GM21619 (cell line): ENCODE measurements around the gene GCH1.
"Not testable (repeated sequence)": the region's sequence is repeated elsewhere in the genome, so short reads cannot be mapped to it uniquely, and the experiment has no call there.

ENCODE experiments used
- ATAC-seq: cut with Tn5 transposase; IDR thresholded peaks from one replicate; pipeline ENCODE4 v1.9.1; 2021; ENCODE audit not compliant: unreplicated experiment

The GCH1 gene

DNA sequence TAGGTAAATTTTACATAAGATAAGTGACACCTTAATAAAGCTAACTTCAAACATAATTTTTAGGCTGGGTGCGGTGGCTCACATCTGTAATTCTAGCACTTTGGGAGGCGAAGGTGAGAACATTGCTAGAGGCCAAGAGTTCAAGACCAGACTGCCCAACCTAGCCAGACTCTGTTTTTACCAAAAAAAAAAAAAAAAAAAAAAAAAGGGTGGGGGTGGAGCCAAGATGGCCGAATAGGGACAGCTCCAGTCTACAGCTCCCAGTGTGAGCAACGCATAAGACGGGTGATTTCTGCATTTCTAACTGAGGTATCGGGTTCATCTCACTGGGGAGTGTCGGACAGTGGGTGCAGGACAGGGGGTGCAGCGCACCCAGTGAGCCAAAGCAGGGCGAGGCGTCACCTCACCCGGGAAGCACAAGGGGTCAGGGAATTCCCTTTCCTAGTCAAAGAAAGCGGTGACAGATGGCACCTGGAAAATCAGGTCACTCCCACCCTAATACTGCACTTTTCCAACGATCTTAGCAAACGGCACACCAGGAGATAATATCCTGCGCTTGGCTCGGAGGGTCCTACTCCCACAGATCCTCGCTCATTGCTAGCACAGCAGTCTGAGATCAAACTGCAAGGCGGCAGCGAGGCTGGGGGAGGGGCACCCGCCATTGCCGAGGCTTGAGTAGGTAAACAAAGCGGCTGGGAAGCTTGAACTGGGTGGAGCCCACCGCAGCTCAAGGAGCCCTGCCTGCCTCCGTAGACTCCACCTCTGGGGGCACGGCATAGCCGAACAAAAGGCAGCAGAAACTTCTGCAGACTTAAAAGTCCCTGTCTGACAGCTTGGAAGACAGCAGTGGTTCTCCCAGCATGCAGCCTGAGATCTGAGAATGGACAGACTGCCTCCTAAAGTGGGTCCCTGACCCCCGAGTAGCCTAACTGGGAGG lies 32.2 kb downstream of the GCH1 start:
- not testable (repeated sequence) for ATAC-seq

DNA sequence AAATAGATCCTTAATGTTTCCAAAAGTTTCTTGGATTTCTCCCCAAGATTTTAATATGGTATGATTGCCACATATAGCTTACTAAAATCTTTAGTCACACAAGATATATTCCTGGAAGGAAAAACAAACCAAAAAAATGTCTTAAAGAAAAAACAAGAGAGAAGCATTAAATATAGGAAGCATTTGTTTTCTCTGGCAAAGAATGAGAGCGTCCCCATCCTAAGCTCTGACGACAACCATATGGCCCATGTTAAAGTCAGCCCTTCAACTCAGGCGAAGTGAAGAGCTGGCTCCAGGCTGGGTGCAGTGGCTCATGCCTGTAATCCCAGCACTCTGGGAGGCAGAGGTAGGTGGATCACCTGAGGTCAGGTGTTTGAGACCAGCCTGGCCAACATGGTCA lies 35.6 kb downstream of the GCH1 start:
- ATAC-seq = no peak

DNA sequence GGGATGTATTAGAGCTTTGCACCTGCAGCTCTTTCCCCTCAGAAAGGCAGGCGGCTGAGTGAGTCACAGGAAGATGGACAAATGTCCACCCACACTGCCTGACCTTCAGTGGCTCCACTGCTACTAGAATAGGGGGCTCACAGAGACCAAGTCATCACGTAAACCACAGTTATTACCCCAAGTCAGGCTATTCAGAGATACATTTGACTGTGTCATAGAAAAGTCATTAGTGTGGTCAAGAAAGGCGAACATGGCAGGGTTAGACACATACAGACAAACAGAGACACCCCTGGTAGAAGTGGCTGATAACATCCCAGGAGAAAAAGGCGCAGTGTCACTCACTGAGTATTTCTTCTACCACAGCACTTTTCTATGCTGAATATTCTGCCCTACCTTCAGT lies 36.0 kb downstream of the GCH1 start:
- ATAC-seq = no peak

DNA sequence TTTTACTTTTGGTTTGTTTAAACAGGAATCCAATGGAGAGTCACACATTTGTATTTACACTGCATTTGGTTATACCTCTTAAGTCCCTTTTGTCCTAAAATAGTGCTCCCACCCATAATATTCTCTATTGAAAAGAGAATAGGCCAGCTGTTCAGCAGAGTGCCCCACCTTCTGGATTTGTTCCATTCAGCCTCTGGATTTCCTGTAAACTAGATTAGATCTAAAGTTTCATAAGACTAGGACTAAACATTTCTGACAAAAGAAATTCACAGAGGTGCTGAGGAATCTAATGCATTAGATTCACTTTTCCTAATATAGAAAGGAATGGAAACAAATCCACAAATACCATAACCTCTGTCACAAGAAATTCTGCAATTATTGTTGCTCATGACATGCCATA lies 38.1 kb downstream of the GCH1 start:
- no peak for ATAC-seq

DNA sequence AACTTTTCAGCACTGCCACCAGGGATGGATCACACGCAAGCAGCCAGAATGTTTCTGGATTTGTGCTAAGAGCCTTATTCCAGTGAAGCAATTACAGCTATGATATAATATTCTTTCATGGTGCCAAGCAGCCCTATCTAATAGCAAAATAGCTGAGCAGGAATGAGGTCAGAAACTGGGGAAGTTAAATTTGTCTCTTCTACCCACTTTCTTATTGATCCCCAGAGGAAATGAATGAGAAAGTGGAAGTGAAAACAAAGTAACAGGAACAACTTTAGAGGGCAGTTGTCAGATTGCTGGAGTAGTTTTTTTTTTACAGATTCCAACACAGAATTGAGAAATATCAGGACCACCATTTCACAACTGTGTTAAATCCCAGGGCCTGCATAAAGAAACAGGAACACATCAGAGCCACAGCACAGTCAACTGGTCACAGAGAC lies 44.8 kb downstream of the GCH1 start:
- ATAC-seq = peak; percentile 77

DNA sequence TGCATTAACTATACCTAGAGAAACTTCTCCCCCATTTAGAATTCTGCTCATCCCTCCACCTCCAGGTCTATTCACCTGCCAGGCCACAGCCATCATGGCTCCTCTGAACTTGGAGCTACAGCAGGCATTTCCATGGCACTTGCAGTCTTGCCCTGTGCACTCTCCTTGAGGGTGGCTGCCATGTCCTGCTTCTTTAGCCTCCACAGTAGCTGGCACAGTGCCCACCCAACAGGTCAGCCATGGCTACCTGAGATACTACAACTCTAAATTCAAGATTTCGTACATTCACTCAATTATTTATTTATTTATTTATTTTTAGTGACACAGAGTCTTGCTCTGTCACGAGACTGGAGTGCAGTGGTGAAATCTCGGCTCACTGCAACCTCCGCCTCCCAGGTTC lies 46.5 kb downstream of the GCH1 start:
- no peak for ATAC-seq

DNA sequence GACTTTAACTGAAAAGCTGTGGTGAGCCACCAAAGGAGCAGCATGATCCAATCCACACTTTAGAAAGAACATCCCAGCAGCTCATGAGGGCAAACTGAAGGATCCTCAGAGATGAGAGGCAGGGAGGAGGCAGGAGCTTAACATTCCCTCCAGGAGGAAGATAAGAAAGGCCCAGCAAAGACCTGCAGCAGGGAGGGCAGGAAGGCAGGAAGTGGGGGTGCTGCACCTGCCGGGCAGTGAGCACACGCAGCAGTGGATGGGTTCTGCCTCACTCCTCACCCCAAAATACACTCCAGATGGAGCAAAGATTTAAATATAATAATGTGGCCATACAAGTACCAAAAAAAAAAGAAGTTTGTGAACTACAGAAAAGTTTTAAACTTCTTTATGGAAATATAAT lies 48.4 kb downstream of the GCH1 start:
- ATAC-seq = peak; percentile 51

DNA sequence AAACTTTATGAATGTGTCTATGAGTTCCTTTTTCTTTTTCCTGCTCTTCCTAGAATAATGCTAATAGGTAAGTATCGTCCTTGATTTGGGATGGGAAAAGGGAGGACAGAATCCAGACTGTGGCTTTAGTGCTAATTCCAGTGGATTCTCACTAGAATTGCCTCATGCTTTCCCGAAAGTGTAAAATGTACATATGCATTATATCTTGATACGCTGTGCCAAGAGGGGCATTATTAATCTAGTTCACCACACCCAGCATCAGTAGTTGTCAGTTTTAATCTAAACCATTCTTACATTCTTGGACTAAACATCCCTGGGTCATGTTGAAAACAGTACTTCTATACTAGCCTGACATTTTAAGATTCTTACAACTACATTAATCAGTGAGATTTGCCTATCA lies 49.3 kb downstream of the GCH1 start:
- no peak for ATAC-seq

DNA sequence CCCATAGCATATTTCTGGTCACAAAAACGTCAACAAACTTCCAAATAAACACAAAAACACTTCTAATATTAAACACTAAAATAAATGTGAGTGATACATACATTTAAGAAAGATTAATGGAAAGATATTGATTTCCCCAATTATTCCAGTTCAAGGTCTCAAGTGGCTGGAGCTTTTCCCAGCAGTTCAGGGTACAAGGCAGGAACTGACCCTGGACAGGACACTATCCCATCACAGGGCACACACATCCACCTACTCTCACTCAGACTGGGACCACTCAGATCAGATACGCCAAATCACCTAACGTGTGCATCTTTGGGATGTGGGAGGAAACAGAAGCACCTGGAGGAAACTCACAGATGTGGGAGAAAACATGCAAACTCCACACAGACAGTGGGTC lies 50.4 kb downstream of the GCH1 start:
- no peak for ATAC-seq

DNA sequence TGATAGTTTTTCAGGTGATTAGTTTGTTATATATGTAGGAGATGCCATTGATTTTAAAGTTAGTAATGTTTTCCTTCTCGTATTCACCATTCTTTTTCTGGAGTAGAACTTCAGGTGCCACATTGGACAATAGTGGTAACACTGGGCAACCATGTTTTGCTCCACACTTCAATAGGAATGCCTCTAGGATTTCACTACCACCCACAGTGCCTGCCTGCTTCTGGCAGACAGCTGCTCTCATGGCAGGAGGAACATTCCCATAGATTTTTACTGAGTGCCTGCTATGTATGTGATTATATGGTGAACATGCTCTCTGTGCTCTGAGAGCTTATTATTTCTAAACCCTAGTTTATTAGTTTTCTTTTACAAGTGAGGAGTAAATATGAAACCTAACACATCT lies 53.7 kb downstream of the GCH1 start:
- ATAC-seq = no peak

DNA sequence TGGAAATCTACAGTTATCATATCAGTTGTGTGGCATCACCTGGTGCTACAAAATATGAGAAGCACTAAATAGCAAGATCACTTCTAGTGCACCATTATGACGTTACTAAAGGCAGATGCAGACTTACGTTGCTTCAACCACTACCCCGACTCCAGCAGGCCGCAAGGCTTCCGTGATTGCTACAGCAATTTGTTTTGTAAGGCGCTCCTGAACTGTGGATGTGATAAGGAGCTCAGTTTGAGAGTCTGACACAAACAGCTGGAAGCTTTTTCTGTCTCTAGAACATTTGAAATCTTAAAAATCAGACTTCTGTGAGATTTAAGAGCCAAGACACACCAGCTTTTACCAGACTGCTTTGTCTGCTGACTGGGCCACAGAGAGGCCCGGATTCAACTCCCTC lies 57.0 kb downstream of the GCH1 start:
- no peak for ATAC-seq

DNA sequence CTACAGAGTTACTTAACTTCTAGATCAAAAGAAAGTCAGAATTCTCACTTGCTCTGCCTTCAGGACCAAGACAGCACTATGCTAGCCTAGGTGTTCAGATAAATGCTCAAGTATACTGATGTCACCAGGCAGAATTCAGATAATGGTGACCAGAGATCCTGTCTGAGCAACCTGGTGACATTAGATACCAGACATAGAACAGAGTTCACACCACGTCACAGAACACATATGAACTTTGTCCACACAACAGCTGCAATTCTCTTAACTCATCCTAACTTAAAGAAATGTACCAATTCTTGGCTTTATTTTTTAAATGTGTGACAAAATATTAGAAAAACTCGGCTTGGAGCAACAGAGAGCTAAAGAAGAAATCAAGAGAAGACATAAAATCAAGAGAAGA lies 58.1 kb downstream of the GCH1 start:
- no peak for ATAC-seq

DNA sequence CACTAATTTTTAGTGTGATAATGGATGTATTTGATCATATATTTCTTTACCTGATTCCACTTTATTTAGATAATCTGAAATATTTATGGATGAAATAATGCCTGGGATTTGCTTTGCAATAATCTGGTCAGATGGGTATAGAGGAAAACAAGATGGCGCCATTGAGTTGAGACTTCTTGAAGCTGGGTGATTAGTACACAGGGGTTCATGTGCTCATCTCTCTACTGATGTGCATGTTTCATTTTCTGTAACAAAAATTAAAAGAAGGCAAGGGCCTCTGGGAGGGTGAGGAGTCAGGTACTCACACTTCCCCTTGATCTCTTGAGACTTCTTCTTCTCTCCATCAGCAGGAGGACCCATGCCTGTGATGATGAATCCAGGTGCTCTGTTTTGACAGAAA lies 61.8 kb downstream of the GCH1 start:
- no peak for ATAC-seq

DNA sequence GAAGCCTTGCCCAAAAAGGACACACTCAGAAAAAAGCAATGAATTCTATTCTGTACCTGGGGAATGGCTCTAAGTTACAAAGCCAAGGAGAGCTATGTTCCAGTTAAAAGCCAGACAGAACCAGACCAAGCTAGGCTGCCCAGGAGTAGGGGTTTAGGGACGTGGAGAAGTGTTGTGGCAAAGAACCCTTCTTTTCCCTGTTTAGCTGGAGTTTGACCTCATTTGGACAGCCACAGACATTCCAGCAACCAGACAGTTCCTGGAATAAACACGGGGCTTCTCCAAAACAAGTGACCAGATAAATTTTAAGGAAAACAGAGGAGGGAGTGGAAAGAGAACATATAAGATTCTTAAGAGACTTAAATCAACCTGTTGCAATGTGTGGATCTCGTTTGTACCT lies 62.3 kb downstream of the GCH1 start:
- no peak for ATAC-seq

DNA sequence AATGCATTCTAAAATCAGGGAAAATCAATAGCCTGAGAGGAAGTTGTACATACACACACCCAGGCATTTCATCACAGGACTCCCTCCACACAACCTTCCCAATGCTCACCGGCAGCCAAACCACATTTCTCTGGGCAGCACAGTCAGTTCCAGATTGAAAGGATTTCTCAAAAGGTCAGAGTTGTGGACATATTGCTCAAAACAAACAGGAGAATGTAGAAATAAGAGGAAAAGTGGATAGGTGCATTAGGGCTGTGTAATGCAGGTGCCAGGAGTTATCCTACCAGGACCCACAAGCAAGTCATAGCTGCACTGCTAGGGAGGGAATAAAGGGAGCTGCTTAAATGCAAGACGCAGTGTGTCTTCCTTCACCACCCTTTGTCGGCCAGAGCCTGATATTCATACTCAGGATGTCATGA lies 62.9 kb downstream of the GCH1 start:
- ATAC-seq = no peak

DNA sequence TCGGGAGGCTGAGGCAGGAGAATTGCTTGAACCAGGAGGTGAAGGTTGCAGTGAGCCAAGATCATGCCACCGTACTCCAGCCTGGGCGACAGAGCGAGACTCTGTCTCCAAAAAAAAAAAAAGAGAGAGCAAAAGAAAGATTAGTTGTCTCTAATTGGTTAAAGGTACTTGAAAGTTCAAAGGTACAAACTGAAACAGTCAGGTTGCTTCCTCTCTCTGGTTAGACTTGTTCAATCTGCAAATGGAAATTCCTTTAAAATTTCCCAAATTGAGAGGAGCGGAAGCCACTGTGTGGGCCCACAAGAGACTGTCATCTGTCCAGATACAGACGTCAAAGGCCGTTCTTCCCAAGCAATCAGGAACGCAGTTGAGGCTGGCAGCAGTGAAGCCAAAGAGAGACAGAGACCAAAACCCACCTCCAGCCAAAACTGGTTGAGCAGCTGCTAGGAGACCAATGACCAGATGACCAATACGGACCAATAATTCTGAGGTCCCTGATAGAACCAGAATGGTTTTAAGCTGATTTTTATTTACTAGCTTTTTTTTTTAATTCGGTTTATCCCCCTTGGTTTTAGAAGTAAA lies 63.6 kb downstream of the GCH1 start:
- no peak for ATAC-seq

DNA sequence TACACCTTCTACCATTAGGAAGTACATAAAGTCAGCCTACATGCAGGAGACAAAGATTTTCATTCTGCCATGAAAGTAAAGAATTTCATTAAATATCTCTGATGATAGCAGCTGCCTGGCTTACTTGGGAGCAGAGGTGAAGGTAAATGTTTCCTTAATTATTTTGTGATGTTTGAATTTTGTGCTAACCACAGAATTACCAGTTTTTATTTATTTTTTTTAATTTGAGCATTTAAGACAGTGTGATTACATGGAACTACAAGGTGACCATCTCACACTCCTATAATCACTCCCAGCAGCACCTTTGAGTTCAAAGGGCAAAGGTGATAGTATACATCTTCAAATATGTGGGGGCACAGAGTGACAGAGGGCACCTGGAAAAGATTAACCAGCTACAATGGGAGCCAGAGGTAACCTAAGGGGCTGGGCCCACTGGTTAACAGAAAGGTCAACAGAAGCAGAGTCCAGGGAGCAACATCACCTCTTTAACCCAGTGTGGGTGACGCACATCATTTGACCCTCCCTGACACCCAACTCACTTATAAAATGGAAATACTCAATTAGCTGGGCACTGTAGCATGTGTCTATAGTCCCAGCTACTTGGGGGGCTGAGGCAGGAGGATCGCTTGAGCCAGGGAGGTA lies 65.0 kb downstream of the GCH1 start:
- ATAC-seq = no peak

DNA sequence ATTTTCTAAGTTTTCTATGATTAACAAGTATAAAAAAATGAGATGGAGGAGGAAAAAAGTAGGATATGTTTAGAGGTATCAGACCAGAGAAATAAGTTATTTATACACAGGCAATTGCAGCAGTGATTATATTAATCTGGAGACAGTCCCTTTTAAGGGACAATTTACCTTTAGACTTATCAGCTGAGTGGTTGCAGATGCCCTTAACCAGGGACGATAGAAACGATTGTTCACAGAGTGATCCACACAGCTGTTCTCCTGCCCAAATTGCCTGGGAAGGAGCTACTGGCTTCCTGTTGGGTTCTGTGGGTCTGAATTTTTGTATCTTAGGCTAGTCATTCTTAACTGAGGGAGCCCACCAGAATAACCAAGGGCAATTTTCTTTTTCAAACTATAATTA lies 66.4 kb downstream of the GCH1 start:
- no peak for ATAC-seq

DNA sequence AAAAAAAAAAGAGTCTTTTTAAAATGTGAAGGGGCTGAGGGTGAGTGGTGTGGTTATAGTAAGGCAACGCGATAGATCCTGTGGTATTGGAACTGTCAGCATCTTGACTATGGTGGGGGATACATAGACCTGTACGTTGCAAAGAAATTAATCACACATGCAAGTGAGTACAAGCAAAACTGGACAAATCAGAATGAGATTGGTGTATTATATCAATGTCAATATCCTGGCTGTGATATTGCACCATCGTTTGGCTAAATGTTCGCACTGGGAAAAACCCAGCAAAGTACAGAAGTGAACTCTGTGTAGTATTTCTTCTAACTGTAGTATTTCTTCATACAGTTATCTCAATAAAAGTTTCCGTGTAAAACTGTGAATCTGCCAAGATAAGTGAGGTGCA lies 67.9 kb downstream of the GCH1 start:
- ATAC-seq = no peak

DNA sequence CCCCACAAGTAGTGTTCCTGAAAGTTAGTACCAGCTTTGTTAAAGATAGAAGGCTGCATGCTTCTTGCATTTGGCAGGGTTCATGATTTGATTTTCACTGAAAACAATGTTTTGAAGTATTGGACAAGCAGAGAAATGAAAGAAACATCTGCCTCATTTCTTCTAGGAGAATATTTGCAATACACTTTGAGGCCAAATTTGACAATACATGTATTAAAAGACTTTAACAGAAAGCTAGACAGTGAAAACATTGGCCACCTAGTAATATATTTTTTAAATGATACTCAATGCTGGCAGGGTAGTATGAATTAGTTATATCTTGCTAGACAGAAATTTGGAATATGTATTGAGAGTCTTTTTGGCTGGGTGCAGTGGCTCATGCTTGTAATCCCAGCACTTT lies 68.5 kb downstream of the GCH1 start:
- no peak for ATAC-seq

DNA sequence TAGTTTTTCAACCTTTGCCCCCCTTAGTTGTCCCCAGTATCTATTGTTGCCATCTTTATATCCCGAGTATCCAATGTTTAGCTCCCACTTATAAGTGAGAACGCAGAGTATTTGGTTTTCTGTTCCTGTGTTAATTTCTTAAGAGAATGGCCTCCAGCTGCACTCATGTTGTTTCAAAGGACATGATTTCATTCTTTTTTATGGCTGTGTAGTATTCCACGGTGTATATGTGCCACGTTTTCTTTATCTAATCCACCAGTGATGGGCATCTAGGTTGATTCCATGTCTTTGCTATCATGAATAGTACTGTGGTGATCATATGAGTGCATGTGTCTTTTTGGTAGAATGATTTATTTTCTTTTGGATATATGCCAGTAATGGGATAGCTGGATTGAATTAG lies 72.0 kb downstream of the GCH1 start:
- no peak for ATAC-seq
